PC-3 (cell line): ENCODE data around the gene SDC4. TPM values are rescaled to one million over a fixed set of nuclear protein-coding genes. Genes with fewer than 3 reads are reported as not detected.

ENCODE experiments used
- ATAC-seq: fragments of 200-7000 bp; cut with Tn5 transposase; 2 replicates; pipeline ENCODE4 v1.9.1; 2020; ENCODE audit warnings: mild to moderate bottlenecking, moderate library complexity
- BruUV-seq: library from RNA; stranded (reverse); fragments of 400-500 nt; replicated peaks from 2 replicates; lab custom pipeline; 2021; lab: Mats Ljungman, UMichigan
- CTCF ChIA-PET: fragments of 300-600 bp; sonication (Branson Sonifier 250); formaldehyde crosslinking; loops from one replicate; lab custom pipeline; 2022; ENCODE audit warnings: antibody characterized with exemption; lab: Charles Lee
- POLR2A ChIA-PET: fragments of 300-600 bp; sonication (Branson Sonifier 250); formaldehyde crosslinking; loops from one replicate; lab custom pipeline; 2022; ENCODE audit warnings: antibody characterized with exemption; ENCODE audit not compliant: unreplicated experiment; lab: Charles Lee
- DNase-seq: peaks from one replicate; pipeline ENCODE4 v3.0.0-alpha.2; 2015
- H2AFZ ChIP-seq: fragments of 300-600 bp; sonication (generic); 2 replicates; pipeline ENCODE4 v1.6.0; 2016; ENCODE audit warnings: antibody characterized with exemption, low read length
- H3F3A ChIP-seq: fragments of 300-600 bp; sonication (generic); one replicate; pipeline ENCODE4 v1.6.0; 2017; ENCODE audit warnings: antibody characterized with exemption, low read length, control low read depth, mild to moderate bottlenecking; ENCODE audit not compliant: unreplicated experiment
- H3K27ac ChIP-seq: fragments of 300-600 bp; sonication (generic); 2 replicates; pipeline ENCODE4 v1.5.1; 2016; ENCODE audit warnings: mild to moderate bottlenecking, low read length
- H3K27me3 ChIP-seq: fragments of 300-600 bp; sonication (generic); 2 replicates; pipeline ENCODE4 v1.6.1; 2016; ENCODE audit warnings: low read length, mixed read lengths
- H3K36me3 ChIP-seq: fragments of 300-600 bp; sonication (generic); 2 replicates; pipeline ENCODE4 v1.6.1; 2016; ENCODE audit warnings: low read depth, mixed run types, low read length, mixed read lengths
- H3K4me1 ChIP-seq: fragments of 300-600 bp; sonication (generic); 2 replicates; pipeline ENCODE4 v1.5.1; 2016; ENCODE audit warnings: low read length; ENCODE audit not compliant: insufficient read depth
- H3K4me2 ChIP-seq: fragments of 300-600 bp; sonication (generic); 2 replicates; pipeline ENCODE4 v1.6.0; 2016; ENCODE audit warnings: low read length
- H3K4me3 ChIP-seq: fragments of 300-600 bp; sonication (generic); 2 replicates; pipeline ENCODE4 v1.5.1; 2016; ENCODE audit warnings: mild to moderate bottlenecking, low read length, mixed read lengths
- H3K79me2 ChIP-seq: fragments of 300-600 bp; sonication (generic); 2 replicates; pipeline ENCODE4 v1.6.1; 2017; ENCODE audit warnings: low read length, mixed read lengths
- H3K9ac ChIP-seq: fragments of 300-600 bp; sonication (generic); 2 replicates; pipeline ENCODE4 v1.6.0; 2016; ENCODE audit warnings: mild to moderate bottlenecking, low read length
- H3K9me2 ChIP-seq: fragments of 300-600 bp; sonication (generic); replicated peaks from 2 replicates; pipeline ENCODE4 v1.6.1; 2016; ENCODE audit warnings: mixed run types, low read length, mixed read lengths
- H3K9me3 ChIP-seq: fragments of 300-600 bp; sonication (generic); 2 replicates; pipeline ENCODE4 v1.6.1; 2016; ENCODE audit warnings: low read length, mixed read lengths
- H4K20me1 ChIP-seq: fragments of 300-600 bp; sonication (generic); 2 replicates; pipeline ENCODE4 v1.6.1; 2016; ENCODE audit warnings: low read length, mixed read lengths
- EZH2 ChIP-seq: fragments of 300-600 bp; sonication (generic); IDR thresholded peaks from one replicate; pipeline ENCODE4 v1.6.1; 2017; ENCODE audit warnings: antibody characterized with exemption, mild to moderate bottlenecking, low read length; ENCODE audit not compliant: unreplicated experiment
- EZH2phosphoT487 ChIP-seq: fragments of 300-600 bp; sonication (generic); IDR thresholded peaks from 2 replicates; pipeline ENCODE4 v1.6.1; 2018; ENCODE audit warnings: mild to moderate bottlenecking, antibody characterized with exemption, low read length, borderline replicate concordance
- intact Hi-C: fragments of 100-400 bp; cut with micrococcal nuclease; formaldehyde crosslinking; loops from 2 replicates; pipeline ENCODE4 v1.9.0; 2023
- total RNA-seq: library from RNA; depleted of rRNA; stranded (reverse); fragments of >200 nt; gene quantifications from 2 replicates; pipeline ENCODE4 v1.2.3, GENCODE V29; 2014
- TF ChIP-seq, protein P1 (sequence below): fragments of 300-600 bp; sonication (generic); conservative IDR thresholded peaks from 2 replicates; pipeline ENCODE4 v1.5.1; 2017; ENCODE audit warnings: antibody characterized with exemption, low read depth, mild to moderate bottlenecking, low read length

SDC4 gene
- total RNA-seq, 1 experiment from 2014 or later: 134 TPM

DNA sequence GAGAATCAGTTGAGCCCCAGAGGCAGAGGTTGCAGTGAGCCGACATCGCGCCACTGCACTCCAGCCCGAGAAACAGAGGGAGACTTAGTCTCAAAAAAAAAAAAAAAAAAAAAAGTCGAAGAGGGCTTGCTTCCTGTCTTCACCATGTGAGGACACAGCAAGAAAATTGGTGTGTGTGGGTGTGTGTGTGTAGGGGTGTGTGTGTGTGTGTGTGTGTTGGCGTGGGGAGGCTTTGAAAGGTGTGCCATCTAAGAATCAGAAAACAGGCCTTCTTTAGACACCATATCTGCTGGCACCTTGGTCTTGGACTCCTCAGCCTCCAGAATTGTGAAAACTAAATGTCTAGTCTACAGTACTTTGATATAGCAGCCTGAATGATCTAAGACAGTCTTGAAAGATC is 48.4 kb downstream of the SDC4 start:
- no peak for DNase-seq
- Histone ChIP-seq H3K27ac (no peak overlapping the region), H3K9me3 (no peaks in the 10 kb centered on the region), H3K9ac (no peak overlapping the region), H3K9me2 (no peaks in the 10 kb centered on the region), H3K4me1 (no peaks in the 10 kb centered on the region), H4K20me1 (no peaks in the 10 kb centered on the region), H2AFZ (no peak overlapping the region), H3K27me3 (no peaks in the 10 kb centered on the region), H3F3A (no peaks in the 10 kb centered on the region), H3K4me2 (no peak overlapping the region), H3K36me3 (no peaks in the 10 kb centered on the region), H3K4me3 (no peak overlapping the region), H3K79me2 (no peaks in the 10 kb centered on the region)
- ATAC-seq: no peak
- CTCF ChIA-PET: no interaction called here
- BruUV-seq: no TSS peak
- POLR2A ChIA-PET: no interaction called here
- TF ChIP-seq EZH2 (no peak), EZH2phosphoT487 (no peak)
- TF ChIP-seq, protein P1, sequence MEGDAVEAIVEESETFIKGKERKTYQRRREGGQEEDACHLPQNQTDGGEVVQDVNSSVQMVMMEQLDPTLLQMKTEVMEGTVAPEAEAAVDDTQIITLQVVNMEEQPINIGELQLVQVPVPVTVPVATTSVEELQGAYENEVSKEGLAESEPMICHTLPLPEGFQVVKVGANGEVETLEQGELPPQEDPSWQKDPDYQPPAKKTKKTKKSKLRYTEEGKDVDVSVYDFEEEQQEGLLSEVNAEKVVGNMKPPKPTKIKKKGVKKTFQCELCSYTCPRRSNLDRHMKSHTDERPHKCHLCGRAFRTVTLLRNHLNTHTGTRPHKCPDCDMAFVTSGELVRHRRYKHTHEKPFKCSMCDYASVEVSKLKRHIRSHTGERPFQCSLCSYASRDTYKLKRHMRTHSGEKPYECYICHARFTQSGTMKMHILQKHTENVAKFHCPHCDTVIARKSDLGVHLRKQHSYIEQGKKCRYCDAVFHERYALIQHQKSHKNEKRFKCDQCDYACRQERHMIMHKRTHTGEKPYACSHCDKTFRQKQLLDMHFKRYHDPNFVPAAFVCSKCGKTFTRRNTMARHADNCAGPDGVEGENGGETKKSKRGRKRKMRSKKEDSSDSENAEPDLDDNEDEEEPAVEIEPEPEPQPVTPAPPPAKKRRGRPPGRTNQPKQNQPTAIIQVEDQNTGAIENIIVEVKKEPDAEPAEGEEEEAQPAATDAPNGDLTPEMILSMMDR: no peak
- intact Hi-C loops: no loop called here

GRCh38 chr20:45297786-45298497 is 50.3 kb downstream of the SDC4 start:
- no peaks in the 10 kb centered on the region for H4K20me1 ChIP-seq
- ATAC-seq (no peak), DNase-seq (no peak)
- H3K27me3 ChIP-seq: no peaks in the 10 kb centered on the region
- CTCF ChIA-PET: no interaction called here
- no peaks in the 10 kb centered on the region for H3F3A ChIP-seq
- H3K4me2 ChIP-seq: no peak overlapping the region
- intact Hi-C loops: no loop called here
- H3K4me3 ChIP-seq: no peak overlapping the region
- H3K9me3 ChIP-seq: no peaks in the 10 kb centered on the region
- H3K27ac ChIP-seq: no peak overlapping the region
- POLR2A ChIA-PET: interaction anchor here (0.6 kb wide), 1 partner anchor 416 kb away, joined by 4 read pairs; no protein-coding TSS in a partner anchor
- peaks cover 5% of the 10 kb centered on the region for H3K4me1 ChIP-seq
- no peak for TF ChIP-seq EZH2
- H3K9ac ChIP-seq: no peak overlapping the region
- H3K9me2 ChIP-seq: no peaks in the 10 kb centered on the region
- no peaks in the 10 kb centered on the region for H3K79me2 ChIP-seq
- no peaks in the 10 kb centered on the region for H3K36me3 ChIP-seq
- no peak overlapping the region for H2AFZ ChIP-seq
- no TSS peak for BruUV-seq

DNA sequence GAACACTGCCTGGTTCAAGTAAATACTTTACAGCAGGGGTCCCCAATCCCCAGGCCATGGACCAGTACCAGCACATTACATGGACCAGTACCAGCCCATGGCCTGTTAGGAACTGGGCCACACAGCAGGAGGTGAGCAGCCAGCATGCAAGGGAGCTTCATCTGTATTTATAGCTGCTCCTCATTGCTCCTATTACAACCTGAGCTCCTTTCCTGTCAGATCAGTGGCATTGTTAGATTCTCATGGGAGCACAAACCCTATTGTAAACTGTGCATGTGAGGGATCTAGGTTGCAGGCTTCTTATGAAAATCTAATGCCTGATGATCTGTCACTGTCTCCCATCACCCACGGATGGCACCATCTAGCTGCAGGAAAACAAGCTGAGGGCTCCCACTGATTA is 53.6 kb downstream of the SDC4 start:
- H3K9me3 ChIP-seq: no peaks in the 10 kb centered on the region
- no peak overlapping the region for H3K4me3 ChIP-seq
- no peaks in the 10 kb centered on the region for H3F3A ChIP-seq
- no peak overlapping the region for H3K4me2 ChIP-seq
- H3K4me1 ChIP-seq: peaks cover 6% of the 10 kb centered on the region
- no peaks in the 10 kb centered on the region for H4K20me1 ChIP-seq
- no peak for ATAC-seq
- no peak for TF ChIP-seq EZH2phosphoT487
- TF ChIP-seq, protein P1: no peak
- no peak for TF ChIP-seq EZH2
- BruUV-seq: no TSS peak
- H2AFZ ChIP-seq: no peak overlapping the region
- ChIA-PET POLR2A (no interaction called here), CTCF (interaction anchor here (0.6 to 2.4 kb wide), 12 partner anchors 10 to 1235 kb away, joined by 3 to 22 read pairs (median 4); partner anchors contain the start of genes SLPI and SYS1)
- DNase-seq: no peak
- no peaks in the 10 kb centered on the region for H3K79me2 ChIP-seq
- intact Hi-C loops: loop anchor here (5.0 kb wide), 2 partner anchors 107 to 382 kb away; partner anchors contain the start of gene PABPC1L
- H3K9ac ChIP-seq: no peak overlapping the region
- H3K27ac ChIP-seq: no peak overlapping the region
- no peaks in the 10 kb centered on the region for H3K27me3 ChIP-seq
- no peaks in the 10 kb centered on the region for H3K36me3 ChIP-seq
- H3K9me2 ChIP-seq: no peaks in the 10 kb centered on the region
